Ovary (tissue), 3 donors: ENCODE data around the gene DOCK1.

Source experiments
- POLR2A ChIP-seq: fragments of 450-650 bp; IDR thresholded peaks from one replicate; pipeline ENCODE4 v1.6.1; 2017; ENCODE audit warnings: antibody characterized with exemption, mild to moderate bottlenecking, moderate library complexity
- TF ChIP-seq, protein P1 (sequence below), 3 donors: fragments of 450-650 bp in 2 of 3; fragments of 200-600 bp in 1 of 3; IDR thresholded peaks; one replicate each; pipeline versions ENCODE4 v1.5.1 to v1.8.0; 2016 to 2022; ENCODE audit warnings: antibody characterized with exemption in 3 of 3, mild to moderate bottlenecking in 1 of 3
- donor health status: DM: no; HTN: no; CAD: no.

DNA sequence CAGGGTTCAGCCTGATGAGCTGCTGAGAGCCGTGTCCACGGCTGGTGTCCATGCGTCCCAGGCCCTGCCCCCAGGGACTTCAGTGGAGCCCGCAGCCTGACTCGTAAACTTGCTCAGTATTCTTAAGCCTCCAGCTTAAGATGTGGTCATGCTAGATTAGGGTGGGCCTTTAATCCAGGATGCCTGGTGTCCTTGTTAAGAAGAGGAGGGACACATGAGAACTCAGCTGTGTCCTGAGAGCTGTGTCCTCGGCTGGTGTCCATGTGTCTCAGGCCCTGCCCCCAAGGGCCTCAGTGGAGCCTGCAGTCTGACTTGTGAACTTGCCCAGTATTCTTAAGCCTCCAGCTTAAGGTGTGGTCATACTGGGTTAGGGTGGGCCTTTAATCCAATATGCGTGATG lies 23.0 kb downstream of the DOCK1 start:
- TF ChIP-seq, protein P1, sequence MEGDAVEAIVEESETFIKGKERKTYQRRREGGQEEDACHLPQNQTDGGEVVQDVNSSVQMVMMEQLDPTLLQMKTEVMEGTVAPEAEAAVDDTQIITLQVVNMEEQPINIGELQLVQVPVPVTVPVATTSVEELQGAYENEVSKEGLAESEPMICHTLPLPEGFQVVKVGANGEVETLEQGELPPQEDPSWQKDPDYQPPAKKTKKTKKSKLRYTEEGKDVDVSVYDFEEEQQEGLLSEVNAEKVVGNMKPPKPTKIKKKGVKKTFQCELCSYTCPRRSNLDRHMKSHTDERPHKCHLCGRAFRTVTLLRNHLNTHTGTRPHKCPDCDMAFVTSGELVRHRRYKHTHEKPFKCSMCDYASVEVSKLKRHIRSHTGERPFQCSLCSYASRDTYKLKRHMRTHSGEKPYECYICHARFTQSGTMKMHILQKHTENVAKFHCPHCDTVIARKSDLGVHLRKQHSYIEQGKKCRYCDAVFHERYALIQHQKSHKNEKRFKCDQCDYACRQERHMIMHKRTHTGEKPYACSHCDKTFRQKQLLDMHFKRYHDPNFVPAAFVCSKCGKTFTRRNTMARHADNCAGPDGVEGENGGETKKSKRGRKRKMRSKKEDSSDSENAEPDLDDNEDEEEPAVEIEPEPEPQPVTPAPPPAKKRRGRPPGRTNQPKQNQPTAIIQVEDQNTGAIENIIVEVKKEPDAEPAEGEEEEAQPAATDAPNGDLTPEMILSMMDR (IDR thresholded peaks at IDR 0.05) = no peak
- no peak for TF ChIP-seq POLR2A
